WTC11 (cell line): ENCODE data around the gene PLPPR5. TPM values are rescaled to one million over a fixed set of nuclear protein-coding genes. Genes with fewer than 3 reads are reported as not detected.

Source experiments
- ATAC-seq: fragments of 200-7000 bp; cut with Tn5 transposase; 2 replicates; pipeline ENCODE4 v1.10.0; 2021; ENCODE audit warnings: mild to moderate bottlenecking, moderate library complexity
- CTCF ChIA-PET: fragments of 300-600 bp; sonication (Branson Sonifier 250); formaldehyde crosslinking; loops from one replicate; lab custom pipeline; 2021; ENCODE audit warnings: antibody characterized with exemption; lab: Charles Lee
- POLR2A ChIA-PET: fragments of 350-600 bp; sonication (Branson Sonifier 250); formaldehyde crosslinking; loops from one replicate; lab custom pipeline; 2021; ENCODE audit warnings: antibody characterized with exemption; lab: Charles Lee
- DNase-seq: peaks from one replicate; pipeline ENCODE4 v3.0.0; 2021; ENCODE audit warnings: low spot score
- H3K27ac Mint-ChIP-seq: 2 replicates; pipeline ENCODE4 v1.8.0; 2021; ENCODE audit warnings: mixed read lengths
- H3K27me3 Mint-ChIP-seq: 2 replicates; pipeline ENCODE4 v1.8.0; 2021; ENCODE audit warnings: low read depth, mild to moderate bottlenecking, moderate library complexity, mixed read lengths
- H3K36me3 Mint-ChIP-seq: 2 replicates; pipeline ENCODE4 v1.8.0; 2021; ENCODE audit warnings: mixed read lengths
- H3K4me1 Mint-ChIP-seq: 2 replicates; pipeline ENCODE4 v1.8.0; 2022; ENCODE audit warnings: mixed read lengths
- H3K4me3 Mint-ChIP-seq: 2 replicates; pipeline ENCODE4 v1.8.0; 2021; ENCODE audit warnings: mild to moderate bottlenecking, moderate library complexity, mixed read lengths
- H3K9me3 Mint-ChIP-seq: 2 replicates; pipeline ENCODE4 v1.8.0; 2021; ENCODE audit warnings: mixed read lengths
- CDX4 ChIP-seq: fragments of 250-450 bp; sonication (Bioruptor Pico); IDR thresholded peaks from 2 replicates; pipeline ENCODE4 v1.9.0; 2021; ENCODE audit warnings: moderate library complexity, mild to moderate bottlenecking, inconsistent platforms, borderline replicate concordance
- CREM ChIP-seq: sonication (generic); formaldehyde crosslinking; IDR thresholded peaks from 2 replicates; pipeline ENCODE4 v1.8.1; 2022; ENCODE audit warnings: mild to moderate bottlenecking, missing genetic modification reagents, moderate library complexity
- ELF4 ChIP-seq: sonication (generic); formaldehyde crosslinking; IDR thresholded peaks from 2 replicates; pipeline ENCODE4 v1.8.1; 2022; ENCODE audit warnings: low read depth, mild to moderate bottlenecking, moderate library complexity, missing genetic modification reagents
- EMX1 ChIP-seq: fragments of 250-450 bp; sonication (Bioruptor Pico); IDR thresholded peaks from 2 replicates; pipeline ENCODE4 v1.8.0; 2021; ENCODE audit warnings: mild to moderate bottlenecking
- FOXP1 ChIP-seq: sonication (generic); formaldehyde crosslinking; IDR thresholded peaks from 2 replicates; pipeline ENCODE4 v1.8.0; 2022; ENCODE audit warnings: missing genetic modification reagents, mild to moderate bottlenecking, moderate library complexity, borderline replicate concordance
- GRHL2 ChIP-seq: fragments of 250-450 bp; sonication (Bioruptor Pico); IDR thresholded peaks from 2 replicates; pipeline ENCODE4 v1.8.0; 2022; ENCODE audit warnings: mild to moderate bottlenecking, moderate library complexity; ENCODE audit not compliant: insufficient replicate concordance, severe bottlenecking
- GTF2I ChIP-seq: fragments of 250-450 bp; sonication (Bioruptor Pico); conservative IDR thresholded peaks from 2 replicates; pipeline ENCODE4 v1.4.0; 2021; ENCODE audit warnings: mild to moderate bottlenecking
- HMGXB4 ChIP-seq: sonication (generic); formaldehyde crosslinking; IDR thresholded peaks from 2 replicates; pipeline ENCODE4 v1.8.1; 2023; ENCODE audit warnings: mild to moderate bottlenecking, moderate library complexity, missing genetic modification reagents
- IRF1 ChIP-seq: sonication (generic); formaldehyde crosslinking; IDR thresholded peaks from 2 replicates; pipeline ENCODE4 v1.8.0; 2023; ENCODE audit warnings: missing genetic modification reagents
- JAZF1 ChIP-seq: fragments of 250-450 bp; sonication (Bioruptor Pico); IDR thresholded peaks from 2 replicates; pipeline ENCODE4 v1.9.0; 2021; ENCODE audit warnings: moderate library complexity, mild to moderate bottlenecking, inconsistent platforms
- JUN ChIP-seq: sonication (generic); formaldehyde crosslinking; IDR thresholded peaks from 2 replicates; pipeline ENCODE4 v1.8.0; 2023; ENCODE audit warnings: mild to moderate bottlenecking, missing genetic modification reagents
- NFYB ChIP-seq: sonication (generic); formaldehyde crosslinking; conservative IDR thresholded peaks from 2 replicates; pipeline ENCODE4 v1.8.0; 2022; ENCODE audit warnings: low read depth, missing genetic modification reagents
- NR2C2 ChIP-seq: sonication (generic); formaldehyde crosslinking; IDR thresholded peaks from 2 replicates; pipeline ENCODE4 v1.8.0; 2022; ENCODE audit warnings: mild to moderate bottlenecking, missing genetic modification reagents
- NR3C1 ChIP-seq: sonication (generic); formaldehyde crosslinking; conservative IDR thresholded peaks from 2 replicates; pipeline ENCODE4 v1.8.1; 2023; ENCODE audit warnings: low read depth, mild to moderate bottlenecking, missing genetic modification reagents
- OVOL2 ChIP-seq: fragments of 250-450 bp; sonication (Bioruptor Pico); IDR thresholded peaks from 2 replicates; pipeline ENCODE4 v1.9.0; 2021; ENCODE audit warnings: mild to moderate bottlenecking, borderline replicate concordance
- RORB ChIP-seq: fragments of 250-450 bp; sonication (Bioruptor Pico); IDR thresholded peaks from 2 replicates; pipeline ENCODE4 v1.9.0; 2021; ENCODE audit warnings: mild to moderate bottlenecking
- SOX15 ChIP-seq: fragments of 250-450 bp; sonication (Bioruptor Pico); IDR thresholded peaks from 2 replicates; pipeline ENCODE4 v1.9.0; 2021; ENCODE audit warnings: mild to moderate bottlenecking
- SP1 ChIP-seq: sonication (generic); formaldehyde crosslinking; conservative IDR thresholded peaks from 2 replicates; pipeline ENCODE4 v1.8.1; 2022; ENCODE audit warnings: missing genetic modification reagents
- USF1 ChIP-seq: sonication (generic); formaldehyde crosslinking; IDR thresholded peaks from 2 replicates; pipeline ENCODE4 v1.8.0; 2022; ENCODE audit warnings: mild to moderate bottlenecking, missing genetic modification reagents
- ZBTB21 ChIP-seq: sonication (generic); formaldehyde crosslinking; IDR thresholded peaks from 2 replicates; pipeline ENCODE4 v1.8.1; 2023; ENCODE audit warnings: mild to moderate bottlenecking, missing genetic modification reagents, borderline replicate concordance
- ZNF281 ChIP-seq: sonication (generic); formaldehyde crosslinking; IDR thresholded peaks from 2 replicates; pipeline ENCODE4 v1.8.0; 2023; ENCODE audit warnings: mild to moderate bottlenecking, missing genetic modification reagents
- ZNF317 ChIP-seq: sonication (generic); formaldehyde crosslinking; IDR thresholded peaks from 2 replicates; pipeline ENCODE4 v1.8.1; 2023; ENCODE audit warnings: low read depth, mild to moderate bottlenecking, moderate library complexity, missing genetic modification reagents, borderline replicate concordance
- ZNF423 ChIP-seq: fragments of 250-450 bp; sonication (Bioruptor Pico); IDR thresholded peaks from 2 replicates; pipeline ENCODE4 v2.1.2; 2022; ENCODE audit warnings: mild to moderate bottlenecking, moderate library complexity
- ZNF425 ChIP-seq: fragments of 250-450 bp; sonication (Bioruptor Pico); conservative IDR thresholded peaks from 2 replicates; pipeline ENCODE4 v1.9.0; 2021; ENCODE audit warnings: mild to moderate bottlenecking
- ZNF512 ChIP-seq: sonication (generic); formaldehyde crosslinking; IDR thresholded peaks from 2 replicates; pipeline ENCODE4 v1.8.1; 2022; ENCODE audit warnings: missing genetic modification reagents, borderline replicate concordance
- total RNA-seq: library from RNA; stranded (reverse); gene quantifications from 3 replicates; pipeline ENCODE4 v1.2.3, GENCODE V29; 2021

The PLPPR5 gene
- total RNA-seq, 1 experiment from 2014 or later, result 1.6 TPM

- DNase-seq, result no peak
- TF ChIP-seq NR3C1 (CRISPR knock-in tag), result no peak
- TF ChIP-seq JUN (CRISPR knock-in tag), result no peak
- no peak for TF ChIP-seq JAZF1 (CRISPR knock-in tag)
- no peak for TF ChIP-seq NR2C2
- no peak for TF ChIP-seq RORB (CRISPR knock-in tag)
- no peak for TF ChIP-seq OVOL2
- no peak for TF ChIP-seq ZNF425
- no peak for TF ChIP-seq SP1 (CRISPR knock-in tag)
- no peak for TF ChIP-seq USF1
- TF ChIP-seq EMX1 (CRISPR knock-in tag), result no peak
- TF ChIP-seq NFYB, result no peak
- no peak for TF ChIP-seq ZBTB21
- TF ChIP-seq ZNF281, result no peak
- TF ChIP-seq IRF1, result no peak
- TF ChIP-seq, all 79 proteins: peak for 0
- no peak for ATAC-seq
- Mint-ChIP-seq H3K36me3 (peaks cover 11% of the 10 kb centered on the region), H3K4me1 (peaks cover 30% of the 10 kb centered on the region), H3K4me3 (no peak overlapping the region), H3K27me3 (no peaks in the 10 kb centered on the region), H3K27ac (peak overlapping the region; percentile 75; the same call in 1 of the 2 replicates), H3K9me3 (peaks cover 13% of the 10 kb centered on the region)
- CTCF ChIA-PET, result no interaction called here
- POLR2A ChIA-PET, result no interaction called here
Observed at GRCh38 chr1:98979463-98979862, 25.2 kb downstream of the PLPPR5 start.

- TF ChIP-seq FOXP1, result no peak
- ChIA-PET CTCF (interaction anchor here (0.6 kb wide), 2 partner anchors 16 to 288 kb away, joined by 3 to 6 read pairs; partner anchors contain the start of gene PLPPR4), POLR2A (no interaction called here)
- H3K36me3 Mint-ChIP-seq, result no peaks in the 10 kb centered on the region
- H3K27me3 Mint-ChIP-seq, result no peaks in the 10 kb centered on the region
- peaks cover 40% of the 10 kb centered on the region for H3K4me1 Mint-ChIP-seq
- H3K9me3 Mint-ChIP-seq, result no peaks in the 10 kb centered on the region
- no peak overlapping the region for H3K27ac Mint-ChIP-seq
- no peak overlapping the region for H3K4me3 Mint-ChIP-seq
- DNase-seq (no peak), ATAC-seq (no peak)
Observed at GRCh38 chr1:98975810-98976209, 28.9 kb downstream of the PLPPR5 start.

- POLR2A ChIA-PET, result no interaction called here
- Mint-ChIP-seq H3K27ac (no peak overlapping the region; the same call in 1 of the 2 replicates), H3K9me3 (no peaks in the 10 kb centered on the region), H3K4me3 (no peak overlapping the region), H3K27me3 (no peaks in the 10 kb centered on the region), H3K4me1 (peaks cover 40% of the 10 kb centered on the region), H3K36me3 (no peaks in the 10 kb centered on the region)
- ATAC-seq (no peak), DNase-seq (no peak)
- CTCF ChIA-PET, result no interaction called here
- TF ChIP-seq ELF4, result no peak
- no peak for TF ChIP-seq HMGXB4 (CRISPR knock-in tag)
- TF ChIP-seq GRHL2, result no peak
- TF ChIP-seq SOX15 (CRISPR knock-in tag), result no peak
- no peak for TF ChIP-seq ZNF317 (CRISPR knock-in tag)
- TF ChIP-seq CDX4, result no peak
- no peak for TF ChIP-seq CREM (CRISPR knock-in tag)
- TF ChIP-seq ZNF423 (CRISPR knock-in tag), result no peak
- no peak for TF ChIP-seq ZNF512 (CRISPR knock-in tag)
- no peak for TF ChIP-seq GTF2I
- TF ChIP-seq SP1 (CRISPR knock-in tag), result no peak
Observed at GRCh38 chr1:98975113-98975512, 29.5 kb downstream of the PLPPR5 start.
